Right kidney (tissue), 9 donors: ENCODE data around the gene FOXQ1.

Experiments used
- DNase-seq: peaks from one replicate; pipeline ENCODE4 v3.0.0-alpha.2; 2016
- long read RNA-seq, 8 donors: transcript quantifications; one replicate each; lab custom pipeline, GENCODE V29; 2026

FOXQ1 gene, protein sequence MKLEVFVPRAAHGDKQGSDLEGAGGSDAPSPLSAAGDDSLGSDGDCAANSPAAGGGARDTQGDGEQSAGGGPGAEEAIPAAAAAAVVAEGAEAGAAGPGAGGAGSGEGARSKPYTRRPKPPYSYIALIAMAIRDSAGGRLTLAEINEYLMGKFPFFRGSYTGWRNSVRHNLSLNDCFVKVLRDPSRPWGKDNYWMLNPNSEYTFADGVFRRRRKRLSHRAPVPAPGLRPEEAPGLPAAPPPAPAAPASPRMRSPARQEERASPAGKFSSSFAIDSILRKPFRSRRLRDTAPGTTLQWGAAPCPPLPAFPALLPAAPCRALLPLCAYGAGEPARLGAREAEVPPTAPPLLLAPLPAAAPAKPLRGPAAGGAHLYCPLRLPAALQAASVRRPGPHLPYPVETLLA
- long read RNA-seq, donor 1, transcript FOXQ1-201 (1 exons, 2,309 nt), result major isoform, 11 of 11 reads
- long read RNA-seq, donor 1, partial matches to known transcripts, result 0 of 11 reads
- long read RNA-seq, donor 1, other reads (novel, unspliced or antisense), result 0 of 11 reads
- long read RNA-seq, donor 2, transcript FOXQ1-201 (1 exons, 2,309 nt), result major isoform, 11 of 11 reads
- long read RNA-seq, donor 2, partial matches to known transcripts, result 0 of 11 reads
- long read RNA-seq, donor 2, other reads (novel, unspliced or antisense), result 0 of 11 reads
- long read RNA-seq, donor 3, partial matches to known transcripts, result 0 of 3 reads
- long read RNA-seq, donor 3, other reads (novel, unspliced or antisense), result 0 of 3 reads
- long read RNA-seq, donor 4, transcript FOXQ1-201 (1 exons, 2,309 nt), result major isoform, 13 of 13 reads
- long read RNA-seq, donor 4, partial matches to known transcripts, result 0 of 13 reads
- long read RNA-seq, donor 4, other reads (novel, unspliced or antisense), result 0 of 13 reads
- long read RNA-seq, donor 5, transcript FOXQ1-201 (1 exons, 2,309 nt), result major isoform, 13 of 13 reads
- long read RNA-seq, donor 5, partial matches to known transcripts, result 0 of 13 reads
- long read RNA-seq, donor 5, other reads (novel, unspliced or antisense), result 0 of 13 reads
- long read RNA-seq, donor 6, transcript FOXQ1-201 (1 exons, 2,309 nt), result major isoform, 34 of 34 reads
- long read RNA-seq, donor 6, partial matches to known transcripts, result 0 of 34 reads
- long read RNA-seq, donor 6, other reads (novel, unspliced or antisense), result 0 of 34 reads
- long read RNA-seq, donor 7, transcript FOXQ1-201 (1 exons, 2,309 nt), result major isoform, 34 of 34 reads
- long read RNA-seq, donor 7, partial matches to known transcripts, result 0 of 34 reads
- long read RNA-seq, donor 7, other reads (novel, unspliced or antisense), result 0 of 34 reads
- long read RNA-seq, donor 8, transcript FOXQ1-201 (1 exons, 2,309 nt), result major isoform, 15 of 15 reads
- long read RNA-seq, donor 8, partial matches to known transcripts, result 0 of 15 reads
- long read RNA-seq, donor 8, other reads (novel, unspliced or antisense), result 0 of 15 reads

GRCh38 chr6:1311400-1312202 is at the start of gene FOXQ1:
FOXQ1 (plus strand) TSS chr6:1312098; CDS start chr6:1312705, 607 bp downstream.
- DNase-seq, result peak; percentile 84

DNA sequence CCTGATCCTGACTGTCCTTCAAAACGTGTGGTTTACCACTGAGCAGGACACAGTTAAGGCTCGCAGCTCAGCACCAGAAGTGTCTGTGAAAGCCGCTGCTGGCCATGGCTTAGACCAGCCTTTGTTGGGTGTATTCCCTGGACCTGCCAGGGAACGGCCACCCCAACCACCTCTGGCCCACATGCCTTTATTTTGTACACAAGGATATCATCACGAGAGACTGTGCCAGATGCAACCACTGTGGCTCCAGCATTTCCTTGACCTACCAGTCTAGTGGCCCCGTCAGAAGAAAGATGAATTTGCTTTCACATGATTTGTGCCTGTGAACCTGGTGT is 49.2 kb upstream of the FOXQ1 start:
- no peak for DNase-seq

- no peak for DNase-seq
These were observed 48.7 kb upstream of the FOXQ1 start for GRCh38 chr6:1263039-1263849.

DNA sequence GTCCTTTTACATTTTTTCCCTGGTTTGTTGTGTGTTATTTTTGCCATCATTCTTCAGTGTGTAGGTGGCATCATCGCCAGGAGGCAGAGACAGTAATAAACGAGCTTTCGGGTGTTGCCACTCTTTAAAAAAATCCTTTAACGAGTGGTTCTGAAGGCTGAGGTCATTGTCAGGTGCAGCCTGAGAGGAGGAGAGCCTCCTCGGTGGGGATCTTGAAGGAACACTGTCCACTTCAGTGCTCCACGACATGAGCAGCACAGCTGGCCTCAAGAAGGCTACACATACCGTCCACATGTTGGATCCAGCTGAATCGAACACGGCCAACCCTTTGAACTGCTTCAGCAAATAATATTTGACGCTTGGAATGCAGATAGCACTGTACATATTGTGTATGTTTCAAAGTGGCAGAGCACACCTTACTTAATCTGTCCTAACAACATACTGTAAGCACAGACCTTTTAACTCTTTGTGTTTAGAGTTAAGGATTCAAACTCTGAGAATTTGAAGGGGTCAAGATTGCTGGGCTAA is 48.0 kb upstream of the FOXQ1 start:
- no peak for DNase-seq

- DNase-seq, result no peak
These were observed 47.1 kb upstream of the FOXQ1 start for GRCh38 chr6:1264619-1265445.

GRCh38 chr6:1266686-1267056 is 45.2 kb upstream of the FOXQ1 start:
- DNase-seq, result no peak

DNA sequence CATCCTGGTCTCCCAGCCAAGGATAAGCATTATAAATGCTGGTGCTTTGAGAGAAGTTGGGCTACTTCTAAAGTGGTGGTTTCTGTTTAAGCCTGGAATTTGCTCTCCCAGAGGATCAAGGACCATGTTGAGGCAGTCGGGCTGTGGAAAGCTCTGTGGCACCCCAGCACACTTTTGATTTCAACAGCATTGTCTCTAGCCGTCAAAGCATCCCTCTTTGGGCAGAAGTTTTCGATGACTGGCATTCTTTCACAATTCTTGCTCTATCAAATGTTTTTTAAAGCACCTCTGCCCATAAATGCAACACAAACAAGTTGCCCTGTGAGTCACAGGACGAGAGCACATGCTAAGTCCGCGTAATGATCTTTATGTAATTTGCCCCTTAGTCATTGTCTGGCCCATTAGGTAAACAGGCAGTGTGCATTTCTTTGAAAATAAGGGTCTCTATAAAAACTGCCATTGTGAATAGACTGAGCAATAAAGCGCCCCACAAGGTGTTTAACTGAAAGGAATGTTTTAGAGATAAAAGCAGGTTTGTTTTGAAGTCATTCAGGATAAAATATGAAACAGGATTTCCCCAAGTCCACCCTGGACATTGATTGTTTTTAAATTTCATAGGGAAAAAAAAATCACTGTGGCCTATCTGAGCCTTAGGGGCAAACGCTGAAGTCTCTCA is 44.7 kb upstream of the FOXQ1 start:
- DNase-seq, result no peak

- DNase-seq, result no peak
These were observed 43.8 kb upstream of the FOXQ1 start for GRCh38 chr6:1267790-1268762.

DNA sequence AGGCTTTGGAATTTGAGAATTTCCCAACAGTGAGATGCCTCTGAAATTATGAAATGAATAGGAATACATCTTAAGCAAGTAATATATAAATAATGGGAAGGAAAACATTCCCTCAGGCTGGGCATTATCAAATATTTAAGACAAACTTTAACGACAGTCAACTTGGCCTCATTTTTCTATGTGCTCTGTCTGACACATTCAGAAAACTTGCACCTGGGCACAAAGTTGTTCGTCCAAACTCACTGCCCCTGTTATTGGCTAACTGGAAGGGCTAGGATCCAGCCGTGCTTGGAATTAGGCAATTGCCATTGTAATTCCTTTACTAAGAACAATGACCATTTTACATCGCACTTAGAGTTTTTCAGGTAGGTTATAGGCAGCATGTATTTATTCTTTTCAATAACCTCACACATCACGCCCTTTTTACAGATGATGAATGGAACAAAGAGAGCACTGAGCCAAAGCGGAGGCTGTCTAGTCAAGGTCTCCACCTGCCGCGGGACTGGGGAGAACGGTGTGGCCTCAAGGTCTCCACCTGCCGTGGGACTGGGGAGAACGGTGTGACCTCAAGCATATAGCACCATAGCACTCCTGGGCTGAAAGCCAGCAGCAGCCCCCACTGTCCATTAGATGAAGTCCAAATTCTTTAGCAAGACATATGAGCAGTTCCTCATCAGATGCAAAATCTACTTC is 40.7 kb upstream of the FOXQ1 start:
- no peak for DNase-seq

GRCh38 chr6:1278061-1278720 is 33.7 kb upstream of the FOXQ1 start:
- DNase-seq, result no peak

GRCh38 chr6:1279065-1279464 is 32.8 kb upstream of the FOXQ1 start:
- DNase-seq, result no peak

DNA sequence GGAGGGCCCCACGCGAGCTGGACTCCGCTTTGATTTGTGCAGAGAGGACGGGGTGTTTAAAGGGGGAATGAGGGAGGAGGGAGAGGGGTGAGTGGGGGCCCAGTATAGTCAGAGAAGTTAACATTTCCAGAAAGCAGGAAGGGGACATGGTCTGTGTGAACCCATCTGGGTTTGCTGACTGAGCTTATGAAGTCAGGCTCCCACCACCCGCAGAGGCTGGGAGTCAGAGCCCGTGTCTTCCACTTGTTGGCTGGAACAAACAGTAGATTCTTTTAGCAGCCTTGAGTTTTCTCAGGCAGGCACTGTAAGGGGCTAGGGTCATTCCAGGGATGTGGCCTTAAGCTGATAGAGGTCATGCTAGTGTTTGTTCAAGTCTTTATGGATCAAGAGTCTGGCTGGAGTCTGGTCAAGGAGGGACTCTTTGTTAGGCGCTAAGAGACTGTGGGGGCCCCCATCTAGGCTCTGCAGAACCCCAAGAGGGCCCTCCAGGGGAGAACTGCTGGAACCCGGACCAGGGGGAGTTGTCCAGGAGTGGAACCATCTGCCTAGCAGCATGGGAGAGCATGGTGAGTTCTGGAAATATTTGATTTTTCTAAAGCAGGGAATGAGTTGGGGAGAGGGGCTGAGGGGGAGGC is 31.1 kb upstream of the FOXQ1 start:
- DNase-seq, result no peak

DNA sequence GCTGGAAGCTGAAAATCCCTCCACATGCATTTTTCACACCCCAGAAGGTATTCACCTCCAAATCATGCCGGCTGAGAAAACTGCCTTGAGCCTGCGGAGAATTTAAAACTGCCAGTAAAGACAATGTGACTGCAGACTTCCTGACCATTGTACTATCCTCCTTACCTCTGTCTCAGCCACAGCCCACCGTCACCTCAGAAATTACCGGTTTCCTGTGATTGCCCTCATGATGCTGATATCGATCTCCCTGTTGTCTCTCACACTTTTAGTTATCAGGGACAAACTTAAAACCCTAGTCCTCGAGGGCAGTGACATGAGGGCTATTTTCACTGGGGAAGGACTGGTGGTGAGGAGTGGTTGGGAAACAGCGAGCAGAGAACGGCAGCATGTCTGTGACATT is 30.2 kb upstream of the FOXQ1 start:
- no peak for DNase-seq

DNA sequence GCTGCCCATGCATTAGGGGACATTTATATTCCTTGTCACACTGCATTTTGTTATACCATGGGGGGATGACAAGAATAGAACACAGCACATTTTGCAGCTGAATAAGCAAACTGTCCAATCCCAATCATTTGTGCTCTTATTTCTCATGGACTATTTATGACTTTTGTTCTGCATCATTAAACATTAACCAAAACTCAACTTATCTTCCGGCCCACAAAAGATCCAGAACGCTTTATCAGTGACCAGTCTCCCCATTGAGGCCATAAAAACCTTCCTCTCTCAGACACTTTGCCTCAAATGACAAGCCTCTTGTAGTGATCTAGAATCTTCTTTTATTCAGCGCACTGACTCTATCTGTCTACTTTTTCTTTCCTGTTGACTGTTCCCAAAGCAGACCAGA is 28.4 kb upstream of the FOXQ1 start:
- no peak for DNase-seq

DNA sequence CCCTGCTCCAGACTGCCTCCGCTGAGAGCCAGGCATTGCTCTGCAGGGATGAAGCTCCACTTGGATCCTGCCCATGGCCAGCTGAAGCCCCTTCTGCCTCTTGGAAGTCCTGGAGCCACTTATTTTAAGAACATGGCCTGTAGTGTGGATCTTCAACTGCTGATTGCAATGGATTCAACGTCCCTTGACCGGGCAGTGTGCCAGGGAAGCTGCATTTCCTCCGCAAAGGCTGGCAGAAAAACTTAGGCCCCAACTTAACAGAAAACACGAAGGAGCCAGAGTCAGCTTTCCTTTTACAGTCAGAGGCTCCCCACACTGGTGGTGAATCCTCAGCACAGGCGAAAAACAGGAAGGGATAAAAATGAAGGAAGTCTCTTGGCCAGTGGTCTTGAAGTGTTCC is 26.3 kb upstream of the FOXQ1 start:
- DNase-seq, result no peak

- no peak for DNase-seq
These were observed 25.9 kb upstream of the FOXQ1 start for GRCh38 chr6:1285956-1286355.
